Medulla oblongata (tissue), 1 donor: Measurements from ENCODE around the gene ZNF646.
A peak's percentile ranks its signal among the peaks of the same experiment; 100 is the strongest.

ENCODE experiments used
- DNase-seq: peaks from one replicate; pipeline ENCODE4 v3.0.0-alpha.2; 2015; ENCODE audit errors: extremely low spot score

The ZNF646 gene

GRCh38 chr16:31073970-31074813, at the start of gene ZNF646, which contains the start of gene ZNF668:
Gene ZNF646 (plus strand): TSS chr16:31074422. CDS start chr16:31076325, 1,903 bp downstream.
Gene ZNF668 (minus strand): TSS chr16:31074240. CDS start chr16:31064459, 9,781 bp downstream.
- DNase-seq: peak; percentile 100

GRCh38 chr16:31025339-31025738, 48.9 kb upstream of the ZNF646 start:
- DNase-seq: no peak

- DNase-seq: no peak
Observed at GRCh38 chr16:31029272-31029671, 45.0 kb upstream of the ZNF646 start.

- no peak for DNase-seq
Observed at GRCh38 chr16:31031276-31031675, 42.9 kb upstream of the ZNF646 start.

GRCh38 chr16:31032736-31033708, 41.2 kb upstream of the ZNF646 start, which contains the start of gene STX4:
Gene STX4 (plus strand): TSS chr16:31033558. CDS start chr16:31033806, 248 bp downstream.
- DNase-seq: peak; percentile 100

GRCh38 chr16:31033709-31034492, 40.3 kb upstream of the ZNF646 start:
- DNase-seq: peak; percentile 97

- DNase-seq: no peak
Observed at GRCh38 chr16:31036691-31037090, 37.5 kb upstream of the ZNF646 start.

- peak; percentile 64 for DNase-seq
Observed at GRCh38 chr16:31038993-31039392, 35.2 kb upstream of the ZNF646 start.

- DNase-seq: no peak
Observed at GRCh38 chr16:31042866-31043265, 31.4 kb upstream of the ZNF646 start.

- no peak for DNase-seq
Observed at GRCh38 chr16:31043352-31043751, 30.9 kb upstream of the ZNF646 start.

- DNase-seq: no peak
Observed at GRCh38 chr16:31043898-31044481, 30.2 kb upstream of the ZNF646 start.

- DNase-seq: no peak
Observed at GRCh38 chr16:31050280-31051030, 23.8 kb upstream of the ZNF646 start.

- DNase-seq: no peak
Observed at GRCh38 chr16:31052114-31052513, 22.1 kb upstream of the ZNF646 start.

- no peak for DNase-seq
Observed at GRCh38 chr16:31055613-31056012, 18.6 kb upstream of the ZNF646 start.

- no peak for DNase-seq
Observed at GRCh38 chr16:31061126-31061812, 13.0 kb upstream of the ZNF646 start.

- DNase-seq: no peak
Observed at GRCh38 chr16:31061813-31062440, 12.3 kb upstream of the ZNF646 start.

- no peak for DNase-seq
Observed at GRCh38 chr16:31063495-31063842, 10.8 kb upstream of the ZNF646 start.

GRCh38 chr16:31063843-31064611, 10.2 kb upstream of the ZNF646 start:
- no peak for DNase-seq
